ENCODE data around the gene MON1B. TPM values are rescaled to one million over a fixed set of nuclear protein-coding genes. Genes with fewer than 3 reads are reported as not detected.

The MON1B gene
- total and polyA plus RNA-seq, 2 of the 4 experiments (the other 2 are of a cell fraction), result 5.2 to 19.2 TPM

GRCh38 chr16:77231047-77231446 is 40.1 kb downstream of the MON1B start:
- in situ Hi-C loops (cut with MboI; ENCODE audit: low sequenced_read_pairs), result loop anchor here (25.0 kb wide), 1 partner anchor 781 kb away; the partner anchor contains the start of gene CLEC3A
- POLR2A ChIA-PET (ENCODE audit: unreplicated experiment), result no interaction called here

More at GRCh38 chr16:77231047-77231446, 40.1 kb downstream of the MON1B start:
- Histone ChIP-seq H3K9me1 (ENCODE audit: insufficient read depth, low read length) (no peaks in the 10 kb centered on the region), H3K36me3 (ENCODE audit: control insufficient read depth, insufficient read depth, low read length) (no peaks in the 10 kb centered on the region), H3K23ac (ENCODE audit: low read depth, low read length) (no peak overlapping the region), H3K9ac (ENCODE audit: low read depth, low read length) (no peak overlapping the region), H4K20me1 (ENCODE audit: insufficient read depth, low read length) (no peaks in the 10 kb centered on the region), H3K4me2 (ENCODE audit: low read depth, low read length) (no peak overlapping the region), H3K18ac (ENCODE audit: low read depth, low read length) (no peak overlapping the region), H3K27me3 (ENCODE audit: control insufficient read depth, insufficient read depth, low read length) (peaks cover 8% of the 10 kb centered on the region), H3K9me3 (ENCODE audit: control insufficient read depth, insufficient read depth, low read length) (no peaks in the 10 kb centered on the region), H3K4ac (ENCODE audit: low read depth, low read length) (no peak overlapping the region), H3K14ac (replicated peaks; ENCODE audit: low read depth, low read length) (no peak overlapping the region), H3K4me1 (ENCODE audit: control insufficient read depth, insufficient read depth, low read length) (no peaks in the 10 kb centered on the region), H2BK20ac (ENCODE audit: low read depth, low read length) (no peak overlapping the region), H3K27ac (ENCODE audit: insufficient read depth, low read length) (no peak overlapping the region), H2BK15ac (ENCODE audit: low read depth, low read length) (no peak overlapping the region), H3K4me3 (ENCODE audit: insufficient read depth, low read depth, low read length) (no peak overlapping the region), H4K91ac (ENCODE audit: insufficient read depth, low read depth, low read length) (no peak overlapping the region), H2BK120ac (ENCODE audit: low read depth, low read length) (no peak overlapping the region), H2BK5ac (ENCODE audit: low read depth, low read length, poor library complexity, severe bottlenecking) (no peak overlapping the region), H2AK5ac (ENCODE audit: low read depth, low read length) (no peak overlapping the region), H2AFZ (replicated peaks; ENCODE audit: low read length, poor library complexity) (no peak overlapping the region), H3K56ac (ENCODE audit: extremely low read depth, insufficient read depth, low read length) (no peak overlapping the region), H4K8ac (ENCODE audit: low read depth in 2 of 2, low read length in 2 of 2) (no peak overlapping the region), H3K79me1 (ENCODE audit: low read depth in 1 of 2, low read length in 2 of 2) (no peaks in the 10 kb centered on the region), H4K5ac (ENCODE audit: low read depth, low read length) (no peak overlapping the region), H2AK9ac (replicated peaks; ENCODE audit: low read depth, low read length, poor library complexity) (no peak overlapping the region)
- no CpG with 5 or more reads among the region's 3 CpGs for WGBS, 2 experiments (ENCODE audit: extremely low coverage in 2 of 2, insufficient read length in 1 of 2)
- dilution Hi-C loops (cut with HindIII; ENCODE audit: low sequenced_read_pairs, unreplicated experiment) (loop anchor here (25.0 kb wide), 1 partner anchor 356 kb away; no protein-coding TSS in a partner anchor), intact Hi-C loops (cut with micrococcal nuclease) (loop anchor here (10.0 kb wide), 1 partner anchor 744 kb away; no protein-coding TSS in a partner anchor)
- no TSS peak for BruUV-seq (replicated peaks)
- ATAC-seq (ENCODE audit: low read depth) (no peak), DNase-seq (no peak)
- CTCF ChIA-PET, result no interaction called here
- TF ChIP-seq FOS (IDR thresholded peaks at IDR 0.05; ENCODE audit: low read depth, low read length) (no peak), CTCF (conservative IDR thresholded peaks at IDR 0.05; ENCODE audit: low read depth, low read length) (no peak), SMC3 (IDR thresholded peaks at IDR 0.05; ENCODE audit: low read depth, low read length) (no peak), RFX5 (IDR thresholded peaks at IDR 0.05; ENCODE audit: low read depth, low read length) (no peak), USF2 (IDR thresholded peaks at IDR 0.05; ENCODE audit: low read depth, low read length) (no peak), NFE2L2 (IDR thresholded peaks at IDR 0.05; ENCODE audit: low read depth, low read length) (no peak), MXI1 (IDR thresholded peaks at IDR 0.05; ENCODE audit: borderline replicate concordance, low read depth, low read length) (no peak), MAFK (IDR thresholded peaks at IDR 0.05; ENCODE audit: low read depth, low read length) (no peak), POLR2A (IDR thresholded peaks at IDR 0.05; ENCODE audit: low read depth, low read length) (no peak), MAZ (IDR thresholded peaks at IDR 0.05; ENCODE audit: borderline replicate concordance, low read depth, low read length) (no peak), CEBPB (IDR thresholded peaks at IDR 0.05; ENCODE audit: low read depth, low read length) (no peak)
